ENCODE data around the gene CHST12.
"Not testable (repeated sequence)": the region's sequence is repeated elsewhere in the genome, so short reads cannot be mapped to it uniquely, and the experiment has no call there.

The CHST12 gene

GRCh38 chr7:2379161-2379560 lies 24.2 kb upstream of the CHST12 start:
- DNase-seq, result no peak

- no peak for DNase-seq
Observed at GRCh38 chr7:2379821-2380450, 23.5 kb upstream of the CHST12 start.

DNA sequence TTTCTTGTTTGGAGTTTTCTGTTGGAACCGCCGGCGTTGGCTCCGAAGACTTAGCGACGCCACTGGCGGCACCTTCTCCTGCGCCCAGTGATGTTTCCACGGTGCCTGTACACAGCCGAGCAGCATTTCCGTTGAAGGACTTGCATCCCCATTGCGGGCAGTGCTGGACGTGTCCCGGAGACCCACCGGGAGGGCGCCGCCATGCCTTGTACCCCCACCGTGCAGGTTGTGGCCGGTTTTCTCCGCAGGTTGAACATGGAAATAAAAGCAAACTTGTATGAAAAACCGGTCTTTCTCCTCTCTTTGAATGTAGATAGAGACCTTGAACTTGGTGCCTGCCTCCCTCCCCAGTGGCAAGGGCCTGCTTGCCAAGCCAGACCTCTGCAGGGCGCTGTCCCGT lies 22.9 kb upstream of the CHST12 start:
- DNase-seq, result no peak

- no peak for DNase-seq
Observed at GRCh38 chr7:2381227-2381626, 22.2 kb upstream of the CHST12 start.

DNA sequence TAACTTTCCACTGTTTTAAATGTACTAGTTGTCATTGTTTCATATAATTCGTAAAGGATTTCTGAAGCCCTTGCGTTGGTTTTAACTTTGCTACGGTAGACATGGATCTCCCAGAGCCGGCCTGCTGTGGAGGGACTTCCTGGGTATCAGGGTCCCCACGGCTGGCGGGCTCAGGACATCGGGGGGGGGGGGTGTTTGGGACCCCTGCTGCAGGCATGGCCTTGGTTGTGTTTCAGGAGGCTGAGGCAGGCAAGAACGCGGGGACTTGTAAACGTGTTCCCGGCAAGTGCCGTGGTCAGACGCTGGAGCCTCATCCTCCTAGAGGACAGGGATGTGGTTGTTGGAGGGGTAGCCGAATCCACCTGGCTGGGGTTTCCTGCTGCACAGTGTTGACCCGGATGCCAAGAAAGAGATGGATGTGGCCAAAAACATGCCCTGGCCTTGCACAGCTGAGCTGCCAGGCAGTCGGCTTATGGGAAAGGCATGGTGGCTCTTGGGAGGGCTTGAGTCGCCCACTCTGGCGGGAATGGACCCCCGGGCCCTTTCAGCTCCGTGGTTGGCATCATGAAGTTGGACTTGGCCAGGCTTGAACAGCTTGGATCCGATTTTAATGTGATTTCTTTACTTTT lies 21.4 kb upstream of the CHST12 start:
- no peak for DNase-seq

GRCh38 chr7:2383543-2384274 lies 19.7 kb upstream of the CHST12 start:
- no peak for DNase-seq

- no peak for DNase-seq
Observed at GRCh38 chr7:2384354-2385243, 18.8 kb upstream of the CHST12 start.

DNA sequence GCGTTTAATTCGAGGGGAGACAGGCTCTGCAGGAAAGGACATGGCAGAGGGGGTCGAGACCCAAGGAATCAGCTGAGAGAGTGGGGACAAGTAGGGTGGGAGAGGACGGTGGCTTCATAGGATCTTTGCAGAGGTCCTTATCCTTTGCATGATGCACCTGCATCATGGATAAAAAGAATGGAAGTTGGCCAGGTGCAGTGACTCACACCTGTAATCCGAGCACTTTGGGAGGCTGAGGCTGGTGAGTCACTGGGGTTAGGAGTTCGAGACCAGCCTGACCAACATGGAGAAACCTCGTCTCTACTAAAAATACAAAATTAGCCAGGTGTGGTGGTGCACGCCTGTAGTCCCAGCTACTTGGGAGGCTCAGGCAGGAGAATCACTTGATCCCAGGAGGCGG lies 17.3 kb upstream of the CHST12 start:
- DNase-seq, result not testable (repeated sequence)

DNA sequence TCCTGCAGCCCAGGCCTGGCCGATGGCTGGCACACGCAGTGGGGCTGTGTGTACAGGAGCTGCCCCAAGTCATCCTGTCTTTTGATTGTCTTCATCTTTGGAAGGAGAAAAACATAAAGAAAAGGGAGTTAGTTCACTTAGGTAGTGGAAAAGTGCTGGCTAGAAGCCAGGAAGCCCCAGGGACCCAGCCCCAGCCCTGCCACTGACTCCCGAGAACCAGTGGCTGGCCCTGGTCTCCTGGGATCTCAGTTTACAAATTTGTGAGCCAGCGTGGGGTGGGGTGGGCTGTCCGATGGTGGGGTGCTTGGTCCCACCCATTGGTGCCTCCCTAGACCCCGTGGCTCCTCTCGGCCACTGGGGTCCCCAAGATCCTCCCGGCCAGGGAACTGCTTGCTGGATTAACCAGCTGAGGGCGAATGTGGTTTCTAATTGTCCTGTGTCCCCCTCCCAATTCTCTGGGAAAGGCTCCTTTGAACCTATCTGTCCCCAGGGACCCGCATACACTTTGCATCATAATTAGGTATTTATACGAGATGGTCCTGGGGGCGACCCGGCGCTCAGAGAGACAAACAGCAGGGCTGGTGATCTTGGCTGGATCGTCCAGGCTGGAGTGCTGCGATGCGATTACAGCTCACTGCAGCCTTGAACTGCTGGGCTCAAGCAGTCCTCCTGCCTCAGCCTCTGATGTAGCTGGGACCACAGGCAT lies 16.3 kb upstream of the CHST12 start:
- no peak for DNase-seq

DNA sequence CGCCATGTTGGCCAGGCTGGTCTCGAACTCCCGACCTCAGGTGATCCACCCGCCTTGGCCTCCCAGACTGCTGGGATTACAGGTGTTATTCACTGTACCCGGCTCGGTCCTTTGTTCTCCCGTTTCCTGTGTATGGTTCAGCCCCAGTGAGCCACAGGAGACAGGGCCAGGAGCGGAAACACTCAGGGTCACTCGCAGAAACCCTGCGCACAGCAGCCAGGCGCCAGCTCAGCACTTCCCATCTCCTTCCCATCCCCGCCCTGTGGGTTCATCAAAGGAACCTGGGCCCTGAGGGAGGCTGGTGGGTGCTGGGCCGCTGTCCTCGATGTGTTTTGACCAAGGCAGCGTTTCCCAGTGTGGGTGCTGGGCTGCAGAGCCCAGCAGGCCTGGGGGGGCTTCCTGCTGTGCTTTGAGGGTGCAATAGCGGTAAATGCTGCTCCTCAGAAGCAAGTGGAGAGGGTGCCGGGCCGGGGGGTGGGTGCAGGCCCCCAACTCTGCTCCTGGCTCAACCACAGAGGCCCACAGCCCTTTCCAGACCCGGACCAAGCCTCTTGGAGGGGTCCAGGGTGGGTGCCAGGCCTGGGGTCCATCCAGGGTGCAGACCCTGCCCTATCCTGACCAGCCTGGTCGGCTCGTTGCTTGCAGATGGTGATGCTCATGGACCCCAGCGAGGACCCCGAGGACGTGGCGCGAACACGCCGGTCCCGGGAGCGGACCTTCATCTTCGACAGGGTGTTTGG lies 15.3 kb upstream of the CHST12 start:
- no peak for DNase-seq

DNA sequence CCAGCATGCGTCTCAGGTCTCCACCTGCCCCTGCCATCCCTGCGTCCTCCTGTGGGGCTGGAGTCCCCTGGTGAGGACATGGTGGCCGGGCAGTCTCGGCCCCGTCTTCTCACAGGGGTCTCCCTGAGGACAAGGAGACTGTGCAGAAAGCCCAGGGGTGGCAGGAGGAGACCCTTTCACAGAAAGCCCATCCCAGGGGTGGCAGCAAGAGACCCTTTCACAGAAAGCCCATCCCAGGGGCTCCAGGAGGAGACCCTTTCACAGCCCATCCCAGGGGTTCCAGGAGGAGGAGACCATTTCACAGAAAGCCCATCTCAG lies 14.8 kb upstream of the CHST12 start:
- no peak for DNase-seq

- not testable (repeated sequence) for DNase-seq
Observed at GRCh38 chr7:2390020-2390816, 13.2 kb upstream of the CHST12 start.

DNA sequence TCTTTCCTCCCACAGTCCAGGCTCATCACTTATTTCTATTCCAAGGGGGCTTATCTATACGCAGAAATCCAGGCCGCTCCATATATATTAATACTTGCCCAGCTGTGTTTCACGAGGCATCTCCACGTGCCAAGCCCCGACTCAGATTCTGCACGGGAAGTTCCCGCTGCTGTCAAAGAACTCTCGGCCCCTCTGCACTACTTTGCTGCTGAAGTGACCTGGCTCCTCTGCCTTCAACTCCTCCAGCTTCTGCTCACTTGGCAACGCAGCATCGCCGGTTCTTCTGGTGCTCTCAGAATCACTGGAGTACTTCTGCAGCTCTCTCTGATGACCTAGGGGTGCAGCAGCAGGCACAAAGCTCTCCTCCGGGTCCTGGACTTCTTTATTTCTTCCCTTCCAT lies 9.7 kb upstream of the CHST12 start:
- no peak for DNase-seq

- DNase-seq, result no peak
Observed at GRCh38 chr7:2394566-2395082, 8.8 kb upstream of the CHST12 start.

DNA sequence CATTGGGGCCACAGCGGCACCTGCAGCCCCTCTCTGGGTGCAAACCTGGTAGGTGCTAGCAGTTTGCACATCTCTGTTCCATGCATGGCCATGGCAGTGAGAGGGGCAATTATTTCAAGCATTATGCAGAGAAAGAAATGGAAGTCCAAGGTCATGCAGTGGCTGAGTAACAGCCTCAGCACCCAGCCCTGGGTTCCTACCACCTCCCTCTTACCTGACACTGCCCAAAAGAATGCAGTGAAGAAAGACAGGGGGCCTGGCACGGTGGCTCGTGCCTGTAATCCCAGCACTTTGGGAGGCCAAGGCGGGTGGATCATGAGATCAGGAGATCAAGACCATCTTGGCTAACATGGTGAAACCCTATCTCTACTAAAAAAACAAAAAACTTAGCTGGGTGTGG lies 4.9 kb upstream of the CHST12 start:
- DNase-seq, result no peak

DNA sequence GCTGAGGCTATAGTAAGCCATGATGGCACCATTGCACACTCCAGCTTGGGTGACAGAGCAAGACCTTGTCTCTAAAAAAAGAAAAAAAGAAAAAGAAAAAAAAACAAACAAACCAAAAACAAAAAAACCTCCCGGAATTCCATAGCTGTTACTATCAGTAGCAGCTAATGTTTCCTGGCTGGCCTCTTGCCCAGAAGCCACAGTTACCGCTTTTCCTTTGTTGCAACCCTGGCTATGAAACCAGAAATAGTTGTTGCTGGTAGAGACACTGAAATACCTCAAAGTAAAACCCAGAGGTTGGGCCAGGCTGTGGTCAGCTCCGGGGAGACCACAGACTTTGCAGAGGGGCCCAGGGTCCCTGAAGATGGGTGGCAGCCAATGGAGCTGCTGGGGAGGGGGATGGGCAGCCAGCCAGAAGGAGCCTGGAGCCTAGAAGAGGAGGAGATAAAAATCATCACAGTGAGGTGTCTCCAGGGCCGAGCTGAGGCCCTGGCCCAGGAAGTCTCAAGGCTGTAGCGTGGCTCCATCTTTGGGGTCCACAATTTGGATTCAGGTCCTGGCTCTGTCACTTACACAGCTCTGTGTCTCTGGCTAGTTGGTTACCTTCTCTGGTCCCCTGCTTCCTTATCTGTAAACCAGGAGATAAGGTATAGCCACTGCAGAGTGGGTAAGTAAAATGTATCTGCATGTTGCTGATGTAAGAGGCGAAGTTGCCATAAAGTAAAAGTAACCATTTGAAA lies 3.4 kb upstream of the CHST12 start:
- peak; percentile 66 for DNase-seq

DNA sequence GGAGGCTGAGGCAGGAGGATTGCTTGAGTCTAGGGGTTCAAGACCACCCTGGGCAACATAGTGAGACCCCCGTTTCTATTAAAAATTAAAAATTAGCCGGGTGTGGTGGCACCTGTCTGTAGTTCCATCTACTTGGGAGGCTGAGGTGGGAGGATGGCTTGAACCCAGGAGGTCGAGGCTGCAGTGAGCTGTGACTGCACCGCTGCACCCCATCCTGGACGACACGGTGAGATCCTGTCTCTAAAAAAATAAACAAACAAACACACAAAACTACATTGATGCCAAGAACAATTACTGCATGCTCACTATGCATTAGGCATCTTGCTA lies 761 bp upstream of the CHST12 start:
- DNase-seq, result no peak

- DNase-seq, result no peak
Observed at GRCh38 chr7:2403718-2404648, 572 bp downstream of the CHST12 start.

- DNase-seq, result no peak
Observed at GRCh38 chr7:2404714-2405119, 1.3 kb downstream of the CHST12 start.

Measured in NCI-H2029 (cell line).